GM19397 (cell line): ENCODE results near the gene HAND1.
A peak's percentile ranks its signal among the peaks of the same experiment; 100 is the strongest.

ENCODE experiments used
- ATAC-seq: cut with Tn5 transposase; IDR thresholded peaks from one replicate; pipeline ENCODE4 v1.9.1; 2021; ENCODE audit warnings: mild to moderate bottlenecking, moderate library complexity; ENCODE audit not compliant: unreplicated experiment

Gene HAND1

GRCh38 chr5:154506049-154506715, 28.2 kb upstream of the HAND1 start:
- no peak for ATAC-seq

- no peak for ATAC-seq
Observed at GRCh38 chr5:154505567-154505966, 27.5 kb upstream of the HAND1 start.

GRCh38 chr5:154503698-154504039, 25.6 kb upstream of the HAND1 start:
- ATAC-seq = no peak

GRCh38 chr5:154502180-154502579, 24.2 kb upstream of the HAND1 start:
- no peak for ATAC-seq

- no peak for ATAC-seq
Observed at GRCh38 chr5:154501566-154501965, 23.5 kb upstream of the HAND1 start.

- ATAC-seq = no peak
Observed at GRCh38 chr5:154498994-154499393, 21.0 kb upstream of the HAND1 start.

GRCh38 chr5:154498591-154498990, 20.6 kb upstream of the HAND1 start:
- ATAC-seq = no peak

- no peak for ATAC-seq
Observed at GRCh38 chr5:154494036-154494435, 16.0 kb upstream of the HAND1 start.

GRCh38 chr5:154493274-154493673, 15.2 kb upstream of the HAND1 start:
- no peak for ATAC-seq

- ATAC-seq = no peak
Observed at GRCh38 chr5:154491941-154492340, 13.9 kb upstream of the HAND1 start.

- ATAC-seq = peak; percentile 78
Observed at GRCh38 chr5:154487541-154487940, 9.5 kb upstream of the HAND1 start.

- no peak for ATAC-seq
Observed at GRCh38 chr5:154486427-154486866, 8.4 kb upstream of the HAND1 start.

- no peak for ATAC-seq
Observed at GRCh38 chr5:154485850-154486426, 7.9 kb upstream of the HAND1 start.

GRCh38 chr5:154485096-154485491, 7.1 kb upstream of the HAND1 start:
- no peak for ATAC-seq

GRCh38 chr5:154484393-154485095, 6.5 kb upstream of the HAND1 start:
- no peak for ATAC-seq

- ATAC-seq = no peak
Observed at GRCh38 chr5:154483654-154484392, 5.8 kb upstream of the HAND1 start.

- ATAC-seq = no peak
Observed at GRCh38 chr5:154482528-154483449, 4.8 kb upstream of the HAND1 start.

GRCh38 chr5:154481584-154482381, 3.8 kb upstream of the HAND1 start:
- no peak for ATAC-seq

- no peak for ATAC-seq
Observed at GRCh38 chr5:154480847-154481246, 2.8 kb upstream of the HAND1 start.
